ENCODE data around the gene DLK2.

Gene DLK2

GRCh38 chr6:43437700-43438099 is 17.6 kb downstream of the DLK2 start:
- Histone ChIP-seq H3K9me2 (replicated peaks; ENCODE audit: control insufficient read depth, low read length) (no peaks in the 10 kb centered on the region), H3K4me1 (ENCODE audit: control insufficient read depth, low read length) (no peaks in the 10 kb centered on the region), H3K4me2 (ENCODE audit: low read length) (no peak overlapping the region), H3K9me3 (ENCODE audit: control insufficient read depth, insufficient read depth, low read length) (no peaks in the 10 kb centered on the region), H3F3A (ENCODE audit: control insufficient read depth, insufficient read depth) (no peaks in the 10 kb centered on the region), H3K4me3 (ENCODE audit: low read length) (no peak overlapping the region), H3K27ac (ENCODE audit: low read depth, low read length) (no peak overlapping the region), H3K27me3 (ENCODE audit: control insufficient read depth, low read length) (no peaks in the 10 kb centered on the region), H3K36me3 (ENCODE audit: control insufficient read depth, low read length) (peaks cover 45% of the 10 kb centered on the region), H4K20me1 (ENCODE audit: control insufficient read depth, insufficient read depth, low read depth, low read length) (no peaks in the 10 kb centered on the region), H3K79me2 (ENCODE audit: control insufficient read depth, low read length) (no peaks in the 10 kb centered on the region)
- no peak for TF ChIP-seq CTCF (IDR thresholded peaks at IDR 0.05; ENCODE audit: low read depth, low read length, poor library complexity, severe bottlenecking)
- no peak for TF ChIP-seq EZH2phosphoT487 (IDR thresholded peaks at IDR 0.05; ENCODE audit: borderline replicate concordance, low read length)

- H3K27ac ChIP-seq (ENCODE audit: low read depth, low read length): no peak overlapping the region
- H3K9me2 ChIP-seq (replicated peaks; ENCODE audit: control insufficient read depth, low read length): no peaks in the 10 kb centered on the region
- H4K20me1 ChIP-seq (ENCODE audit: control insufficient read depth, insufficient read depth, low read depth, low read length): no peaks in the 10 kb centered on the region
- H3F3A ChIP-seq (ENCODE audit: control insufficient read depth, insufficient read depth): no peaks in the 10 kb centered on the region
- no peaks in the 10 kb centered on the region for H3K79me2 ChIP-seq (ENCODE audit: control insufficient read depth, low read length)
- peaks cover 52% of the 10 kb centered on the region for H3K36me3 ChIP-seq (ENCODE audit: control insufficient read depth, low read length)
- H3K4me2 ChIP-seq (ENCODE audit: low read length): no peak overlapping the region
- no peak for TF ChIP-seq CTCF (IDR thresholded peaks at IDR 0.05; ENCODE audit: low read depth, low read length, poor library complexity, severe bottlenecking)
- TF ChIP-seq EZH2phosphoT487 (IDR thresholded peaks at IDR 0.05; ENCODE audit: borderline replicate concordance, low read length): no peak
- H3K27me3 ChIP-seq (ENCODE audit: control insufficient read depth, low read length): no peaks in the 10 kb centered on the region
- H3K4me1 ChIP-seq (ENCODE audit: control insufficient read depth, low read length): no peaks in the 10 kb centered on the region
- H3K9me3 ChIP-seq (ENCODE audit: control insufficient read depth, insufficient read depth, low read length): no peaks in the 10 kb centered on the region
- H3K4me3 ChIP-seq (ENCODE audit: low read length): no peak overlapping the region
Measured at GRCh38 chr6:43436577-43437282, 18.6 kb downstream of the DLK2 start.

- Histone ChIP-seq H4K20me1 (ENCODE audit: control insufficient read depth, insufficient read depth, low read depth, low read length) (no peaks in the 10 kb centered on the region), H3K36me3 (ENCODE audit: control insufficient read depth, low read length) (peaks cover 49% of the 10 kb centered on the region), H3K27me3 (ENCODE audit: control insufficient read depth, low read length) (no peaks in the 10 kb centered on the region), H3K4me3 (ENCODE audit: low read length) (no peak overlapping the region), H3K79me2 (ENCODE audit: control insufficient read depth, low read length) (no peaks in the 10 kb centered on the region), H3K27ac (ENCODE audit: low read depth, low read length) (no peak overlapping the region), H3K9me2 (replicated peaks; ENCODE audit: control insufficient read depth, low read length) (no peaks in the 10 kb centered on the region), H3F3A (ENCODE audit: control insufficient read depth, insufficient read depth) (no peaks in the 10 kb centered on the region), H3K4me1 (ENCODE audit: control insufficient read depth, low read length) (no peaks in the 10 kb centered on the region), H3K4me2 (ENCODE audit: low read length) (no peak overlapping the region), H3K9me3 (ENCODE audit: control insufficient read depth, insufficient read depth, low read length) (no peaks in the 10 kb centered on the region)
- TF ChIP-seq EZH2phosphoT487 (IDR thresholded peaks at IDR 0.05; ENCODE audit: borderline replicate concordance, low read length): no peak
- TF ChIP-seq CTCF (IDR thresholded peaks at IDR 0.05; ENCODE audit: low read depth, low read length, poor library complexity, severe bottlenecking): no peak
Measured at GRCh38 chr6:43435682-43436437, 19.5 kb downstream of the DLK2 start.
